GM12878 (cell line): Measurements from ENCODE around the gene PXMP4.

Experiments
- CTCF ChIP-seq, 3 experiments: IDR thresholded peaks in 2 of 3; conservative IDR thresholded peaks in 1 of 3; 2 replicates each; pipeline ENCODE4 v1.5.1; 2011; ENCODE audit warnings: low read depth in 3 of 3, low read length in 3 of 3, mild to moderate bottlenecking in 3 of 3, control low read depth in 2 of 3, moderate library complexity in 2 of 3, inconsistent platforms in 1 of 3, mixed read lengths in 1 of 3; ENCODE audit not compliant: control insufficient read depth in 2 of 3, insufficient read depth in 1 of 3; ENCODE audit errors: extremely low read depth in 1 of 3
- POLR2AphosphoS5 ChIP-seq: IDR thresholded peaks from 2 replicates; pipeline ENCODE4 v1.6.1; 2011; ENCODE audit warnings: mild to moderate bottlenecking, low read length, inconsistent platforms
- TCF12 ChIP-seq: IDR thresholded peaks from 2 replicates; pipeline ENCODE4 v1.6.1; 2011; ENCODE audit warnings: low read depth, mild to moderate bottlenecking, low read length

GRCh38 chr20:33674294-33675135 is 45.6 kb downstream of the PXMP4 start, which contains the start of gene NECAB3:
- TF ChIP-seq CTCF (IDR thresholded peaks at IDR 0.05 in 2 of 3, conservative IDR thresholded peaks at IDR 0.05 in 1 of 3; ENCODE audit: control insufficient read depth in 2 of 3, extremely low read depth in 1 of 3, insufficient read depth in 1 of 3, low read depth in 3 of 3, low read length in 3 of 3) (no peak), POLR2AphosphoS5 (no peak; the same call in 1 of the 2 replicates), TCF12 (no peak)
